Dedifferentiated amniotic fluid mesenchymal stem cell (primary cell): ENCODE results near the gene ERC1.

Source experiments
- DNase-seq: peaks from one replicate; pipeline ENCODE4 v3.0.0-alpha.2; 2016; ENCODE audit errors: extremely low spot score

The ERC1 gene

GRCh38 chr12:1532375-1533165, 541.5 kb downstream of the ERC1 start:
- no peak for DNase-seq

GRCh38 chr12:1533205-1533601, 542.2 kb downstream of the ERC1 start:
- no peak for DNase-seq

- DNase-seq: no peak
Measured at GRCh38 chr12:1533602-1534304, 542.7 kb downstream of the ERC1 start.

GRCh38 chr12:1534748-1535147, 543.7 kb downstream of the ERC1 start:
- DNase-seq: no peak

GRCh38 chr12:1536817-1537216, 545.8 kb downstream of the ERC1 start:
- no peak for DNase-seq

GRCh38 chr12:1539135-1539534, 548.1 kb downstream of the ERC1 start:
- no peak for DNase-seq

- no peak for DNase-seq
Measured at GRCh38 chr12:1540690-1541089, 549.7 kb downstream of the ERC1 start.

- DNase-seq: no peak
Measured at GRCh38 chr12:1542599-1542998, 551.6 kb downstream of the ERC1 start.

- DNase-seq: no peak
Measured at GRCh38 chr12:1544996-1545700, 554.1 kb downstream of the ERC1 start.
